ENCODE measurements around the gene LANCL3.

- TF ChIP-seq CTCF (conservative IDR thresholded peaks at IDR 0.05; ENCODE audit: low read depth, low read length) (no peak), EZH2 (IDR thresholded peaks at IDR 0.05; ENCODE audit: borderline replicate concordance, low read depth, low read length, poor library complexity, severe bottlenecking) (no peak)
Measured at GRCh38 chrX:37638047-37638446, 66.6 kb downstream of the LANCL3 start.
